HepG2 (cell line): ENCODE data around the gene INO80C. TPM values are rescaled to one million over a fixed set of nuclear protein-coding genes. Genes with fewer than 3 reads are reported as not detected.

Source experiments
- ATAC-seq: fragments of 200-7000 bp; cut with Tn5 transposase; 3 replicates; pipeline ENCODE4 v1.9.1; 2020; ENCODE audit warnings: mild to moderate bottlenecking, moderate library complexity
- BruUV-seq: library from RNA; stranded (reverse); fragments of 400-500 nt; replicated peaks from 2 replicates; lab custom pipeline; 2021; lab: Mats Ljungman, UMichigan
- CTCF ChIA-PET: fragments of 300-600 bp; formaldehyde crosslinking; extraction: SDS; loops from one replicate; lab custom pipeline; 2021; ENCODE audit warnings: low total read pairs, inconsistent platforms, low intra/inter-chr PET ratio; lab: Yijun Ruan, JAX
- POLR2A ChIA-PET: fragments of 350-600 bp; sonication (Branson Sonifier 250); formaldehyde crosslinking; loops from one replicate; lab custom pipeline; 2020; ENCODE audit warnings: antibody characterized with exemption, inconsistent platforms; lab: Yijun Ruan, JAX
- DNase-seq: peaks from one replicate; pipeline ENCODE4 v3.0.0-alpha.2; 2015; ENCODE audit warnings: low spot score
- FAIRE-seq: peaks from 3 replicates; lab custom pipeline; 2011; peaks lifted over from hg19 to GRCh38; lab: Jason Lieb, UNC
- H2AFZ ChIP-seq: one replicate; pipeline ENCODE4 v1.6.1; 2011; ENCODE audit warnings: low read length, inconsistent platforms
- H3K27ac ChIP-seq: fragments of 300-600 bp; 3 replicates; pipeline ENCODE4 v1.8.0; 2011; ENCODE audit warnings: mixed run types, mild to moderate bottlenecking, mixed read lengths, low read length, inconsistent platforms; ENCODE audit not compliant: insufficient read depth; ENCODE audit errors: extremely low read length
- H3K27me3 ChIP-seq, 2 experiments: fragments of 200-600 bp in 1 of 2; 2 replicates in 1 of 2; 3 replicates in 1 of 2; pipeline versions ENCODE4 v1.6.0 to v1.8.0; 2011; ENCODE audit warnings: low read length in 2 of 2, mild to moderate bottlenecking in 2 of 2, moderate library complexity in 2 of 2, inconsistent platforms in 1 of 2; ENCODE audit not compliant: insufficient read depth in 2 of 2, control insufficient read depth in 1 of 2
- H3K36me3 ChIP-seq, 2 experiments: fragments of 200-600 bp in 1 of 2; replicated peaks in 1 of 2; 2 replicates in 1 of 2; 3 replicates in 1 of 2; pipeline versions ENCODE4 v1.5.1 to v1.8.0; 2011; ENCODE audit warnings: low read length in 2 of 2, inconsistent platforms in 1 of 2; ENCODE audit not compliant: insufficient read depth in 2 of 2, control insufficient read depth in 1 of 2
- H3K4me1 ChIP-seq: 2 replicates; pipeline ENCODE4 v1.5.1; 2012; ENCODE audit warnings: low read length, inconsistent platforms; ENCODE audit not compliant: insufficient read depth
- H3K4me2 ChIP-seq: 2 replicates; pipeline ENCODE4 v1.6.0; 2011; ENCODE audit warnings: low read depth, low read length, inconsistent platforms
- H3K4me3 ChIP-seq, 3 experiments: fragments of 200-600 bp in 1 of 3; sonication (generic), shearing (Covaris generic) in 1 of 3; replicated peaks in 1 of 3; 2 replicates each; pipeline ENCODE4 v1.5.1; 2011 to 2016; ENCODE audit warnings: low read length in 3 of 3, inconsistent platforms in 2 of 3, low read depth in 2 of 3, mild to moderate bottlenecking in 2 of 3, control low read depth in 1 of 3, mixed read lengths in 1 of 3; ENCODE audit not compliant: insufficient read depth in 1 of 3
- H3K79me2 ChIP-seq: one replicate; pipeline ENCODE4 v1.6.1; 2011; ENCODE audit warnings: low read length, inconsistent platforms; ENCODE audit not compliant: insufficient read depth
- H3K9ac ChIP-seq: 2 replicates; pipeline ENCODE4 v1.6.0; 2011; ENCODE audit warnings: mild to moderate bottlenecking, low read depth, low read length, inconsistent platforms; ENCODE audit not compliant: insufficient read depth
- H3K9me3 ChIP-seq: 2 replicates; pipeline ENCODE4 v1.5.1; 2012; ENCODE audit warnings: mild to moderate bottlenecking, low read length
- H4K20me1 ChIP-seq: 2 replicates; pipeline ENCODE4 v1.6.0; 2011; ENCODE audit warnings: inconsistent platforms, mild to moderate bottlenecking, low read length, moderate library complexity; ENCODE audit not compliant: insufficient read depth
- ELF3 ChIP-seq: IDR thresholded peaks from 2 replicates; pipeline ENCODE4 v1.6.1; 2016; ENCODE audit warnings: missing genetic modification reagents, missing compliant biosample characterization
- HNRNPLL ChIP-seq: fragments of 200-400 bp; formaldehyde crosslinking; IDR thresholded peaks from 2 replicates; pipeline ENCODE4 v1.6.1; 2017; ENCODE audit warnings: mild to moderate bottlenecking, low read depth, low read length; ENCODE audit not compliant: poor library complexity, severe bottlenecking
- HOXA3 ChIP-seq: sonication (generic); formaldehyde crosslinking; IDR thresholded peaks from 2 replicates; pipeline ENCODE4 v1.5.0; 2020; ENCODE audit warnings: missing genetic modification reagents
- PAWR ChIP-seq: sonication (generic); formaldehyde crosslinking; IDR thresholded peaks from 2 replicates; pipeline ENCODE4 v1.4.0; 2020; ENCODE audit warnings: missing genetic modification reagents, mild to moderate bottlenecking, borderline replicate concordance
- SALL2 ChIP-seq: sonication (generic); formaldehyde crosslinking; IDR thresholded peaks from 2 replicates; pipeline ENCODE4 v1.8.1; 2023; ENCODE audit warnings: mild to moderate bottlenecking, missing genetic modification reagents, inconsistent platforms
- SMARCE1 ChIP-seq: fragments of 450-650 bp; IDR thresholded peaks from 2 replicates; pipeline ENCODE4 v1.6.1; 2017; ENCODE audit warnings: borderline replicate concordance
- ZNF749 ChIP-seq: sonication (generic); formaldehyde crosslinking; IDR thresholded peaks from 2 replicates; pipeline ENCODE4 v1.8.0; 2022; ENCODE audit warnings: mild to moderate bottlenecking, missing genetic modification reagents, moderate library complexity, borderline replicate concordance
- WGBS: methylation state at CpG from one replicate; pipeline ENCODE4 v1.1.6; 2017; ENCODE audit warnings: low lambda C conversion rate; 5-methylcytosine and 5-hydroxymethylcytosine counted together
- in situ Hi-C: cut with HindIII; loops from 2 replicates; pipeline ENCODE4 v1.10.0; 2017; ENCODE audit warnings: low pct_unique_long_range_greater_than_20kb; ENCODE audit not compliant: extremely low pct_ligation_motif_present
- intact Hi-C: fragments of 100-400 bp; cut with micrococcal nuclease; formaldehyde crosslinking; loops from one replicate; pipeline ENCODE4 v1.10.0; 2022; ENCODE audit not compliant: unreplicated experiment
- polyA plus RNA-seq, 8 experiments: library from polyadenylated mRNA; depleted of rRNA in 3 of 8; stranded (reverse) in 7 of 8; unstranded in 1 of 8; fragments of >200 nt; fragmentation: Illumina TruSeq in 4 of 8; extraction: Trizol in 4 of 8; gene quantifications; 2 replicates each; pipeline versions ENCODE4 v1.2.1 to v1.2.3, GENCODE V29; 2011 to 2016; ENCODE audit warnings: low read depth in 4 of 8, missing spikeins in 1 of 8, mixed read lengths in 1 of 8; ENCODE audit not compliant: insufficient read depth in 1 of 8
- total RNA-seq, 5 experiments: library from RNA; depleted of rRNA; stranded (reverse); fragments of >200 nt; fragmentation: Illumina TruSeq; extraction: Trizol; gene quantifications; 2 replicates each; pipeline ENCODE4 v1.2.3, GENCODE V29; 2016; ENCODE audit warnings: low read depth in 1 of 5
- TF ChIP-seq, protein P1 (sequence below): sonication (generic); formaldehyde crosslinking; conservative IDR thresholded peaks from 2 replicates; pipeline ENCODE4 v1.8.0; 2022; ENCODE audit warnings: mild to moderate bottlenecking, moderate library complexity, missing genetic modification reagents
- TF ChIP-seq, protein P2 (sequence below): sonication (generic); formaldehyde crosslinking; IDR thresholded peaks from 2 replicates; pipeline ENCODE4 v1.4.0; 2020; ENCODE audit warnings: missing genetic modification reagents
- TF ChIP-seq, protein P3 (sequence below): sonication (generic); formaldehyde crosslinking; IDR thresholded peaks from 2 replicates; pipeline ENCODE4 v1.8.1; 2023; ENCODE audit warnings: mild to moderate bottlenecking, moderate library complexity, missing genetic modification reagents
- TF ChIP-seq, protein P4 (sequence below): sonication (generic); formaldehyde crosslinking; IDR thresholded peaks from 2 replicates; pipeline ENCODE4 v1.9.0; 2022; ENCODE audit warnings: missing genetic modification reagents, mild to moderate bottlenecking, borderline replicate concordance
- TF ChIP-seq, protein P5 (sequence below): sonication (generic); formaldehyde crosslinking; IDR thresholded peaks from 2 replicates; pipeline ENCODE4 v1.4.0; 2020; ENCODE audit warnings: mild to moderate bottlenecking, missing genetic modification reagents, borderline replicate concordance

The INO80C gene
- total and polyA plus RNA-seq, 2 of the 13 experiments (the other 11 are each of a cell fraction or from before 2014, with no cell fraction given): 8.2 to 15.4 TPM

DNA sequence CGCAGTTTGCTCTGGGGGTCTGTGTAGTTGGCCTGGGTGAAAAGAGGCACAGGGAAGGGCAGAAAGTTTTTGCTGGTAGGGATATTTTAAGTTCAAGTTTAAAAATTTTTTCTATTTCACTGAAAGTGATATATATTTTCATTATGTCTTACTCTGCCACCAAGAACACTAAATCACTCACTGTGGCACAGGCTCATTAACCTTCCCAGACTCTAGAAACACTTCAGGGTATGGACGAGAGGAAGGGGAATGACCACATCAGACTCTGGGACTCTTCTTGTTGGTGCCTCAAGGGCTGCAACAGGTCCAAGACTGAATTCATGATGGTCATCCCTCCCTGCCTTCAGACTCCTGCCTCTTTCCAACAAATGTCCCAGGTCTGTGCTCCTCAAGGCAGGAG, 29.0 kb downstream of the INO80C start:
- intact Hi-C loops: loop anchor here (1.0 kb wide), 2 partner anchors 9 to 10 kb away; no protein-coding TSS in a partner anchor
- TF ChIP-seq, protein P1, sequence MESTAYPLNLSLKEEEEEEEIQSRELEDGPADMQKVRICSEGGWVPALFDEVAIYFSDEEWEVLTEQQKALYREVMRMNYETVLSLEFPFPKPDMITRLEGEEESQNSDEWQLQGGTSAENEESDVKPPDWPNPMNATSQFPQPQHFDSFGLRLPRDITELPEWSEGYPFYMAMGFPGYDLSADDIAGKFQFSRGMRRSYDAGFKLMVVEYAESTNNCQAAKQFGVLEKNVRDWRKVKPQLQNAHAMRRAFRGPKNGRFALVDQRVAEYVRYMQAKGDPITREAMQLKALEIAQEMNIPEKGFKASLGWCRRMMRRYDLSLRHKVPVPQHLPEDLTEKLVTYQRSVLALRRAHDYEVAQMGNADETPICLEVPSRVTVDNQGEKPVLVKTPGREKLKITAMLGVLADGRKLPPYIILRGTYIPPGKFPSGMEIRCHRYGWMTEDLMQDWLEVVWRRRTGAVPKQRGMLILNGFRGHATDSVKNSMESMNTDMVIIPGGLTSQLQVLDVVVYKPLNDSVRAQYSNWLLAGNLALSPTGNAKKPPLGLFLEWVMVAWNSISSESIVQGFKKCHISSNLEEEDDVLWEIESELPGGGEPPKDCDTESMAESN (CRISPR knock-in tag): no peak
- TF ChIP-seq SALL2 (CRISPR knock-in tag) (no peak), PAWR (CRISPR knock-in tag) (no peak), ELF3 (CRISPR knock-in tag) (no peak), HOXA3 (CRISPR knock-in tag) (no peak), SMARCE1 (no peak), HNRNPLL (no peak), ZNF749 (no peak)
- TF ChIP-seq, protein P2, sequence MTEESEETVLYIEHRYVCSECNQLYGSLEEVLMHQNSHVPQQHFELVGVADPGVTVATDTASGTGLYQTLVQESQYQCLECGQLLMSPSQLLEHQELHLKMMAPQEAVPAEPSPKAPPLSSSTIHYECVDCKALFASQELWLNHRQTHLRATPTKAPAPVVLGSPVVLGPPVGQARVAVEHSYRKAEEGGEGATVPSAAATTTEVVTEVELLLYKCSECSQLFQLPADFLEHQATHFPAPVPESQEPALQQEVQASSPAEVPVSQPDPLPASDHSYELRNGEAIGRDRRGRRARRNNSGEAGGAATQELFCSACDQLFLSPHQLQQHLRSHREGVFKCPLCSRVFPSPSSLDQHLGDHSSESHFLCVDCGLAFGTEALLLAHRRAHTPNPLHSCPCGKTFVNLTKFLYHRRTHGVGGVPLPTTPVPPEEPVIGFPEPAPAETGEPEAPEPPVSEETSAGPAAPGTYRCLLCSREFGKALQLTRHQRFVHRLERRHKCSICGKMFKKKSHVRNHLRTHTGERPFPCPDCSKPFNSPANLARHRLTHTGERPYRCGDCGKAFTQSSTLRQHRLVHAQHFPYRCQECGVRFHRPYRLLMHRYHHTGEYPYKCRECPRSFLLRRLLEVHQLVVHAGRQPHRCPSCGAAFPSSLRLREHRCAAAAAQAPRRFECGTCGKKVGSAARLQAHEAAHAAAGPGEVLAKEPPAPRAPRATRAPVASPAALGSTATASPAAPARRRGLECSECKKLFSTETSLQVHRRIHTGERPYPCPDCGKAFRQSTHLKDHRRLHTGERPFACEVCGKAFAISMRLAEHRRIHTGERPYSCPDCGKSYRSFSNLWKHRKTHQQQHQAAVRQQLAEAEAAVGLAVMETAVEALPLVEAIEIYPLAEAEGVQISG (CRISPR knock-in tag): no peak
- TF ChIP-seq, protein P3, sequence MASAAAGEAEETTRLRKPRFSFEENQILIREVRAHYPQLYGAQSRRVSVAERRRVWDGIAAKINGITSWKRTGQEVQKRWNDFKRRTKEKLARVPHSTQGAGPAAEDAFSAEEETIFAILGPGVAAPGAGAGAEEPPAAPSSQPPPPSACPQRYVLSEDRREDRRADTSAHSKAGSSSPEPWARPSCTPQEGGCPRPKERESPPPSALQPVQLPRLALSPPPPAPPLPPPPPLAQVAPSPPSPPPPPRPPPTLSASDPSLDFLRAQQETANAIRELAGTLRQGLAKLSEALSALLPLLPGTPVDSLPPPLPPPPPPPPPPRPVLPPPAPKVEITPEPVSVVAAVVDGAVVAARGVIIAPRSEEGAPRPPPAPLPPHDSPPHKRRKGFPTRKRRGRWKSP: no peak
- TF ChIP-seq, protein P4, sequence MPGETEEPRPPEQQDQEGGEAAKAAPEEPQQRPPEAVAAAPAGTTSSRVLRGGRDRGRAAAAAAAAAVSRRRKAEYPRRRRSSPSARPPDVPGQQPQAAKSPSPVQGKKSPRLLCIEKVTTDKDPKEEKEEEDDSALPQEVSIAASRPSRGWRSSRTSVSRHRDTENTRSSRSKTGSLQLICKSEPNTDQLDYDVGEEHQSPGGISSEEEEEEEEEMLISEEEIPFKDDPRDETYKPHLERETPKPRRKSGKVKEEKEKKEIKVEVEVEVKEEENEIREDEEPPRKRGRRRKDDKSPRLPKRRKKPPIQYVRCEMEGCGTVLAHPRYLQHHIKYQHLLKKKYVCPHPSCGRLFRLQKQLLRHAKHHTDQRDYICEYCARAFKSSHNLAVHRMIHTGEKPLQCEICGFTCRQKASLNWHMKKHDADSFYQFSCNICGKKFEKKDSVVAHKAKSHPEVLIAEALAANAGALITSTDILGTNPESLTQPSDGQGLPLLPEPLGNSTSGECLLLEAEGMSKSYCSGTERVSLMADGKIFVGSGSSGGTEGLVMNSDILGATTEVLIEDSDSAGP (CRISPR knock-in tag): no peak
- TF ChIP-seq, protein P5, sequence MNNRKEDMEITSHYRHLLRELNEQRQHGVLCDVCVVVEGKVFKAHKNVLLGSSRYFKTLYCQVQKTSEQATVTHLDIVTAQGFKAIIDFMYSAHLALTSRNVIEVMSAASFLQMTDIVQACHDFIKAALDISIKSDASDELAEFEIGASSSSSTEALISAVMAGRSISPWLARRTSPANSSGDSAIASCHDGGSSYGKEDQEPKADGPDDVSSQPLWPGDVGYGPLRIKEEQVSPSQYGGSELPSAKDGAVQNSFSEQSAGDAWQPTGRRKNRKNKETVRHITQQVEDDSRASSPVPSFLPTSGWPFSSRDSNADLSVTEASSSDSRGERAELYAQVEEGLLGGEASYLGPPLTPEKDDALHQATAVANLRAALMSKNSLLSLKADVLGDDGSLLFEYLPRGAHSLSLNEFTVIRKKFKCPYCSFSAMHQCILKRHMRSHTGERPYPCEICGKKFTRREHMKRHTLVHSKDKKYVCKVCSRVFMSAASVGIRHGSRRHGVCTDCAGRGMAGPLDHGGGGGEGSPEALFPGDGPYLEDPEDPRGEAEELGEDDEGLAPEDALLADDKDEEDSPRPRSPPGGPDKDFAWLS (CRISPR knock-in tag): no peak
- H3K9me3 ChIP-seq: no peaks in the 10 kb centered on the region
- H3K4me2 ChIP-seq: no peak overlapping the region
- WGBS: 94% methylated on average over 2 of the region's 2 CpGs
- no peaks in the 10 kb centered on the region for H3K27me3 ChIP-seq
- no peak overlapping the region for H3K4me3 ChIP-seq
- no peaks in the 10 kb centered on the region for H4K20me1 ChIP-seq
- FAIRE-seq (no peak), DNase-seq (no peak), ATAC-seq (no peak)
- no TSS peak for BruUV-seq
- in situ Hi-C loops: no loop called here
- no peaks in the 10 kb centered on the region for H3K79me2 ChIP-seq
- H3K27ac ChIP-seq: no peak overlapping the region
- ChIA-PET CTCF (no interaction called here), POLR2A (interaction anchor here (1.3 to 1.7 kb wide), 2 partner anchors 10 to 28 kb away, joined by 5 to 8 read pairs; no protein-coding TSS in a partner anchor)
- no peak overlapping the region for H2AFZ ChIP-seq
- peaks cover 2% of the 10 kb centered on the region in 2 experiments; a peak in 2 of 5 replicates for H3K36me3 ChIP-seq
- H3K4me1 ChIP-seq: peaks cover 24% of the 10 kb centered on the region
- H3K9ac ChIP-seq: no peak overlapping the region
